Colonic mucosa (tissue), 4 donors: ENCODE measurements around the gene IL34. TPM values are rescaled to one million over a fixed set of nuclear protein-coding genes. Genes with fewer than 3 reads are reported as not detected.
A peak's percentile ranks its signal among the peaks of the same experiment; 100 is the strongest.

Experiments
- DNase-seq: peaks from one replicate; pipeline ENCODE4 v3.0.0-alpha.2; 2020
- H3K27ac ChIP-seq: fragments of 200-600 bp; one replicate; pipeline ENCODE4 v1.8.0; 2021
- H3K27me3 ChIP-seq: fragments of 200-600 bp; one replicate; pipeline ENCODE4 v1.8.0; 2021
- H3K36me3 ChIP-seq: fragments of 200-600 bp; one replicate; pipeline ENCODE4 v1.8.0; 2021
- H3K4me1 ChIP-seq: fragments of 200-600 bp; one replicate; pipeline ENCODE4 v1.8.0; 2021; ENCODE audit warnings: mild to moderate bottlenecking
- H3K4me3 ChIP-seq: fragments of 200-600 bp; one replicate; pipeline ENCODE4 v1.8.0; 2021
- H3K9ac ChIP-seq, 2 donors: one replicate each; pipeline ENCODE4 v1.7.0; 2013; ENCODE audit warnings: control low read depth in 2 of 2, low read depth in 2 of 2, low read length in 2 of 2
- H3K9me3 ChIP-seq: fragments of 200-600 bp; one replicate; pipeline ENCODE4 v1.8.0; 2021
- CTCF ChIP-seq: fragments of 200-600 bp; IDR thresholded peaks from one replicate; pipeline ENCODE4 v1.8.0; 2022; ENCODE audit warnings: antibody characterized with exemption, mild to moderate bottlenecking
- intact Hi-C: fragments of 100-400 bp; cut with DNase I; formaldehyde crosslinking; loops from one replicate; pipeline ENCODE4 v1.14.1; 2022
- total RNA-seq, 2 donors: library from RNA; stranded (reverse); fragmentation: NEBNext Ultra II Directional in 1 of 2; extraction: Animal tissue kit (Norgen Biotek cat#: 25700) in 1 of 2; gene quantifications; one replicate each; pipeline ENCODE4 v1.2.1, GENCODE V29; 2021
- donor health status: healthy.
- donor health status: DM: no; HTN: no; CAD: no.
- donor health status: DM: no; HTN: no; CAD: no.

The IL34 gene
- total RNA-seq, 2 donors from 2014 or later: 1.1 to 2.8 TPM

GRCh38 chr16:70703041-70703834, 56.9 kb downstream of the IL34 start:
- no peak for DNase-seq
- Histone ChIP-seq H3K36me3 (no peaks in the 10 kb centered on the region), H3K27ac (peak overlapping the region; percentile 61), H3K4me3 (no peak overlapping the region), H3K9ac (peak overlapping the region in 1 of 2 donors; percentile 46), H3K27me3 (no peaks in the 10 kb centered on the region), H3K4me1 (no peaks in the 10 kb centered on the region), H3K9me3 (no peaks in the 10 kb centered on the region)
- TF ChIP-seq CTCF: no peak
- intact Hi-C loops: no loop called here

GRCh38 chr16:70703835-70704381, 57.5 kb downstream of the IL34 start:
- no peak for TF ChIP-seq CTCF
- Histone ChIP-seq H3K27me3 (no peaks in the 10 kb centered on the region), H3K4me3 (no peak overlapping the region), H3K9ac (no peak overlapping the region), H3K9me3 (no peaks in the 10 kb centered on the region), H3K27ac (peak overlapping the region; percentile 61), H3K4me1 (no peaks in the 10 kb centered on the region), H3K36me3 (no peaks in the 10 kb centered on the region)
- no peak for DNase-seq
- intact Hi-C loops: no loop called here

- no peaks in the 10 kb centered on the region for H3K4me1 ChIP-seq
- DNase-seq: no peak
- no peaks in the 10 kb centered on the region for H3K27me3 ChIP-seq
- no peak overlapping the region for H3K4me3 ChIP-seq
- intact Hi-C loops: no loop called here
- no peak for TF ChIP-seq CTCF
- no peak overlapping the region for H3K9ac ChIP-seq
- H3K9me3 ChIP-seq: no peaks in the 10 kb centered on the region
- H3K27ac ChIP-seq: no peak overlapping the region
- no peaks in the 10 kb centered on the region for H3K36me3 ChIP-seq
These were observed 58.2 kb downstream of the IL34 start for GRCh38 chr16:70704586-70704985.

- no peaks in the 10 kb centered on the region for H3K4me1 ChIP-seq
- intact Hi-C loops: no loop called here
- H3K9me3 ChIP-seq: no peaks in the 10 kb centered on the region
- no peak overlapping the region for H3K4me3 ChIP-seq
- no peak for TF ChIP-seq CTCF
- DNase-seq: no peak
- no peaks in the 10 kb centered on the region for H3K27me3 ChIP-seq
- no peak overlapping the region for H3K27ac ChIP-seq
- H3K9ac ChIP-seq: no peak overlapping the region
- H3K36me3 ChIP-seq: no peaks in the 10 kb centered on the region
These were observed 58.7 kb downstream of the IL34 start for GRCh38 chr16:70705056-70705455.

GRCh38 chr16:70706948-70707465, 60.6 kb downstream of the IL34 start:
- no peaks in the 10 kb centered on the region for H3K27me3 ChIP-seq
- no peaks in the 10 kb centered on the region for H3K9me3 ChIP-seq
- no peak overlapping the region for H3K4me3 ChIP-seq
- no peaks in the 10 kb centered on the region for H3K36me3 ChIP-seq
- peak overlapping the region in 1 of 2 donors; percentile 19 for H3K9ac ChIP-seq
- intact Hi-C loops: no loop called here
- TF ChIP-seq CTCF: no peak
- H3K27ac ChIP-seq: peak overlapping the region; percentile 44
- no peaks in the 10 kb centered on the region for H3K4me1 ChIP-seq
- DNase-seq: no peak
